ENCODE results near the gene EIF5B.
"Not testable (repeated sequence)": the region's sequence is repeated elsewhere in the genome, so short reads cannot be mapped to it uniquely, and the experiment has no call there.

DNA sequence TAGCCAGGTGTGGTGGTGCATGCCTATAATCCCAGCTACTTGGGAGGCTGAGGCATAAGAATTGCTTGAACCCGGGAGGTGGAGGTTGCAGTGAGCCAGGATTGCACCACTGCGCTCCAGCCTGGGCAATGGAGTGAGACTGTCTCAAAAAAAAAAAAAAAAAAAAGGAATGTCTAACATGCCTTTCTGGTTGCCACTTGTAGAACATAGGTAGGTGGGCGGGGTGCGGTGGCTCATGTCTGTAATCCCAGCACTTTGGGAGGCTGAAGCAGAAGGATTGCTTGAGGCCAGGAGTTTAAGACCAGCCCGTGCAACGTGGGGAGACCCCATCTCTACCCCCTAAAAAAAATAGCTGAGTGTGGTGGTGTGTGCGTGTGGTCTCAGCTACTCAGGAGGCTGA is 8.3 kb downstream of the EIF5B start:
- TF ChIP-seq, protein P1, sequence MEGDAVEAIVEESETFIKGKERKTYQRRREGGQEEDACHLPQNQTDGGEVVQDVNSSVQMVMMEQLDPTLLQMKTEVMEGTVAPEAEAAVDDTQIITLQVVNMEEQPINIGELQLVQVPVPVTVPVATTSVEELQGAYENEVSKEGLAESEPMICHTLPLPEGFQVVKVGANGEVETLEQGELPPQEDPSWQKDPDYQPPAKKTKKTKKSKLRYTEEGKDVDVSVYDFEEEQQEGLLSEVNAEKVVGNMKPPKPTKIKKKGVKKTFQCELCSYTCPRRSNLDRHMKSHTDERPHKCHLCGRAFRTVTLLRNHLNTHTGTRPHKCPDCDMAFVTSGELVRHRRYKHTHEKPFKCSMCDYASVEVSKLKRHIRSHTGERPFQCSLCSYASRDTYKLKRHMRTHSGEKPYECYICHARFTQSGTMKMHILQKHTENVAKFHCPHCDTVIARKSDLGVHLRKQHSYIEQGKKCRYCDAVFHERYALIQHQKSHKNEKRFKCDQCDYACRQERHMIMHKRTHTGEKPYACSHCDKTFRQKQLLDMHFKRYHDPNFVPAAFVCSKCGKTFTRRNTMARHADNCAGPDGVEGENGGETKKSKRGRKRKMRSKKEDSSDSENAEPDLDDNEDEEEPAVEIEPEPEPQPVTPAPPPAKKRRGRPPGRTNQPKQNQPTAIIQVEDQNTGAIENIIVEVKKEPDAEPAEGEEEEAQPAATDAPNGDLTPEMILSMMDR (IDR thresholded peaks at IDR 0.05; ENCODE audit: insufficient read depth, low read depth, low read length), result not testable (repeated sequence)
- not testable (repeated sequence) for TF ChIP-seq EZH2 (IDR thresholded peaks at IDR 0.05; ENCODE audit: insufficient read depth, low read length)

Measured in astrocyte (in vitro differentiated cells and primary cell).